ENCODE measurements around the gene PUS7. TPM values are rescaled to one million over a fixed set of nuclear protein-coding genes. Genes with fewer than 3 reads are reported as not detected.
"Not testable (repeated sequence)": the region's sequence is repeated elsewhere in the genome, so short reads cannot be mapped to it uniquely, and the experiment has no call there.

PUS7 gene
- total and polyA plus RNA-seq, 5 donors, result 2.1 to 7.4 (median 5.7) TPM

DNA sequence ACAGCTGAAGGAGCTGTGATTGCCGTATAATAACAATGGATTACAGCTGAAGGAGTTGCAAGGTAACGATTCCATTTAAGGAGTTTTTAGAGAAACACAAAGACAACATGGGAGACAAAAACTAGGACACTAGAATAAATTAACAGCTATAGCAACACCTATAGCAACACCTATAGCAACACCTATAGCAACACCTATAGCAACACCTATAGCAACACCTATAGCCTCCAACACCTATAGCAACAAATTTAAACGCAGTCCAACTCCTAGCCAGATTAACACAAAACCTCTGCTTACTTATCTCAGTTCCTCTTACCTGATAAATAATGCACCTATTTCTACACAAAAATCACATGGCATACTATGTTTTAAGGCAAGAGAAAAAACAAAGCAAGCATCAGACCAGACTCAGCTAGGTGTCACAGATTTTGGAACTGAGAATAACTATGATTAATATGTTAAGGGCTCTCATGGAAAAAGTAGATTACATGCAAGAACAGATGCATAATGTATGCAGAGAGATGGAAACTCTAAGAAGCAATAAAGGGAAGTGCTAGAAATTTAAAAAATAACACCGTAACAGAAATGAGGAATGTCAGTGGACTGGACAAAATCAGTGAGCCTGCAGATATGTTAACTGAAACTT, 77.6 kb downstream of the PUS7 start:
- intact Hi-C loops (cut with DNase I), result no loop called here
- Histone ChIP-seq H3K27me3 (ENCODE audit: control insufficient read depth, insufficient read depth) (no peaks in the 10 kb centered on the region), H3K27ac (ENCODE audit: low read length) (no peak overlapping the region), H3K9me3 (ENCODE audit: control insufficient read depth, low read length) (no peaks in the 10 kb centered on the region), H3K4me1 (ENCODE audit: control insufficient read depth, insufficient read depth, low read length) (no peaks in the 10 kb centered on the region), H3K4me3 (ENCODE audit: low read length) (no peak overlapping the region)
- WGBS, result 81% methylated on average over 4 of the region's 4 CpGs
- no peak for ATAC-seq
- no peak for DNase-seq

- H3K9me3 ChIP-seq (ENCODE audit: control insufficient read depth, low read length); H3K27ac ChIP-seq (ENCODE audit: low read length); H3K4me3 ChIP-seq (ENCODE audit: low read length); intact Hi-C loops (cut with DNase I); DNase-seq; H3K27me3 ChIP-seq (ENCODE audit: control insufficient read depth, insufficient read depth); H3K4me1 ChIP-seq (ENCODE audit: control insufficient read depth, insufficient read depth, low read length); ATAC-seq: not testable (repeated sequence)
- WGBS, result 87% methylated on average over 9 of the region's 9 CpGs
Measured at GRCh38 chr7:105442214-105442613, 79.9 kb downstream of the PUS7 start.

DNA sequence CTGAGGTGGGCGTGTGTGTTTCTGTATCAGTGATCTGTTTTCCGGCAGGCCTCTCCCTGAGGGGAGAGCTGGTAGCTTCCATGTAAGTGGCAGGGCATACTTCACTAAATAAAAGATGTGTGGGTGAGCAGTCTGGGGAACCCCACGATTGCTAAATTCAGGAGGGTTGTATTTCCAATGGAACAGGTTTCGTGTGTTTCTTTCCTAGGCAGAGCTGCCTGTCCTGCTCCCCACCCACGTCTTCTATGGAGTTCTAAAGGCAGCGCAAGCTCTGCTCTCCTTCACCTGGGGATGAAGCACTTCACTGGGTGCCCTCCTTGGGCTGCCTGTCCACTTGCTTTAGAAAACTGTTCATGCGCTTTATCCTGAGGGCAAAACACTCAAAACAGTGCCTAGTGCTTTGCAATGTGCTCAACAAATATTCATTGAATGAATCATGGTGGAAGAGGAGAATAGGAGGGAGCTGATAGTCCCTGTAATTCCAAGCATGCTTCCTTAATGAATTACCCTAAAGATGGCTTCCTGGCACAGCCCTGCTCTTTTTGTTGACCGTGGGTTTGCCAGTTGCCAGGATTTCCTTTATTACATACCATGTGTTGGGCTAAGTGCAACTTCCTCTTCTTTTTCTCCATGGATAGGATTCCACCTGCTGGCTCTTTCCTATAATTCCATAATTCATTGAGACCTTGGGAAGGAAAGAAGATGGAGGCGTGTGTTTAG, 82.7 kb downstream of the PUS7 start:
- Histone ChIP-seq H3K4me1 (ENCODE audit: control insufficient read depth, insufficient read depth, low read length) (no peaks in the 10 kb centered on the region), H3K27ac (ENCODE audit: low read length) (no peak overlapping the region), H3K9me3 (ENCODE audit: control insufficient read depth, low read length) (no peaks in the 10 kb centered on the region), H3K27me3 (ENCODE audit: control insufficient read depth, insufficient read depth) (no peaks in the 10 kb centered on the region), H3K4me3 (ENCODE audit: low read length) (no peak overlapping the region)
- ATAC-seq (peak in 1 of 2 donors; percentile 21), DNase-seq (no peak)
- WGBS, result 82% methylated on average over 9 of the region's 9 CpGs
- intact Hi-C loops (cut with DNase I), result no loop called here

- no peak for ATAC-seq
- no peak for DNase-seq
- Histone ChIP-seq H3K4me3 (ENCODE audit: low read length) (no peak overlapping the region), H3K27ac (ENCODE audit: low read length) (no peak overlapping the region), H3K4me1 (ENCODE audit: control insufficient read depth, insufficient read depth, low read length) (no peaks in the 10 kb centered on the region), H3K27me3 (ENCODE audit: control insufficient read depth, insufficient read depth) (no peaks in the 10 kb centered on the region), H3K9me3 (ENCODE audit: control insufficient read depth, low read length) (no peaks in the 10 kb centered on the region)
- WGBS, result 84% methylated on average over 5 of the region's 5 CpGs
- intact Hi-C loops (cut with DNase I), result no loop called here
Measured at GRCh38 chr7:105438847-105439173, 83.3 kb downstream of the PUS7 start.

- Histone ChIP-seq H3K27me3 (ENCODE audit: control insufficient read depth, insufficient read depth) (no peaks in the 10 kb centered on the region), H3K4me1 (ENCODE audit: control insufficient read depth, insufficient read depth, low read length) (no peaks in the 10 kb centered on the region), H3K9me3 (ENCODE audit: control insufficient read depth, low read length) (no peaks in the 10 kb centered on the region), H3K27ac (ENCODE audit: low read length) (no peak overlapping the region), H3K4me3 (ENCODE audit: low read length) (no peak overlapping the region)
- intact Hi-C loops (cut with DNase I), result no loop called here
- 97% methylated on average over 1 of the region's 1 CpG for WGBS
- DNase-seq, result no peak
- ATAC-seq, result no peak
Measured at GRCh38 chr7:105438254-105438653, 83.8 kb downstream of the PUS7 start.

GRCh38 chr7:105437356-105437755, 84.7 kb downstream of the PUS7 start:
- WGBS, result 93% methylated on average over 6 of the region's 6 CpGs

DNA sequence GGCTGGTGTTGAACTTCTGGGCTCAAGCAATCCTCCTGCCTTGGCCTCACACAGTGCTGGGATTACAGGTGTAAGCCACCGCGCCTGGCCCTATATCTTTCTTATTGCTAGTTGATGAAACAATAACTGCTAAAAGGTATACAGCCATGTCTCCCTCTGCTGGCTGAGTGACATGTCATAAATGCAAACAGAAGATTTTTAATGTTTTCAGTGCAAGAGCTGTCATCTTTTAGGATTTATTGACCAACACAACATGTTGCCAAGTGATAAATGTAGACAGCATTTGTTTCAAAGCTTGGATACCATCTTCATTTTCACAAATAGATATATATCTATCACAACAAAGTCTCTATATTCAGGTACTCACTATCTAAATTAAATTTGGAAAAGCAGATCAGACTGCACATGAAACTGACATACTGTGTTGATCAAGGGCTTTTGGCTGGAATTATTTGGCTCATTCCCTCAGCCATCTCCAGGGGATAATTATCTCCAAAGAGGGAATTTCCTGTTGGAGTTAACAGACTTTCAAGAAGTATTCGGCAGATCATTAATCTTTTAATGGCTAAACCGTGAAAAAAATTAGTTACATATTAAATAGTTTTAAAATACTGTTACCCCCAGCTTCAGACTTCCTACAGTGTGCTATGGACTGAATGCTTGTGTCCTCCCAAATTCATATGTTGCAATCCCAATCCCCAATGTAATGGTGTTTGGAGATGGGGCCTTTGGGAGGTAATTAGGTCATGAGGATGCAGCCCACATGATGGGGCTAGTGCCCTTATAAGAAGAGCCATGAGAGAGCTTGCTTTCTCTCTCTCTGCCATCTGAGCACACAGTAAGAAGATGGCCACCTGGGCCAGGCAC, 92.1 kb downstream of the PUS7 start:
- intact Hi-C loops (cut with DNase I), result no loop called here
- Histone ChIP-seq H3K27ac (ENCODE audit: low read length) (no peak overlapping the region), H3K4me3 (ENCODE audit: low read length) (no peak overlapping the region), H3K4me1 (ENCODE audit: control insufficient read depth, insufficient read depth, low read length) (no peaks in the 10 kb centered on the region), H3K9me3 (ENCODE audit: control insufficient read depth, low read length) (no peaks in the 10 kb centered on the region), H3K27me3 (ENCODE audit: control insufficient read depth, insufficient read depth) (no peaks in the 10 kb centered on the region)
- no peak for ATAC-seq
- WGBS, result 49% methylated on average over 4 of the region's 4 CpGs
- peak in 1 of 3 donors; percentile 58 for DNase-seq

More at GRCh38 chr7:105437356-105437755, 84.7 kb downstream of the PUS7 start:
- H3K27ac ChIP-seq (ENCODE audit: low read length); intact Hi-C loops (cut with DNase I); DNase-seq; H3K4me3 ChIP-seq (ENCODE audit: low read length); H3K9me3 ChIP-seq (ENCODE audit: control insufficient read depth, low read length); ATAC-seq; H3K27me3 ChIP-seq (ENCODE audit: control insufficient read depth, insufficient read depth); H3K4me1 ChIP-seq (ENCODE audit: control insufficient read depth, insufficient read depth, low read length): not testable (repeated sequence)

GRCh38 chr7:105426606-105427146, 95.4 kb downstream of the PUS7 start:
- Histone ChIP-seq H3K27ac (ENCODE audit: low read length) (no peak overlapping the region), H3K4me3 (ENCODE audit: low read length) (no peak overlapping the region), H3K9me3 (ENCODE audit: control insufficient read depth, low read length) (no peaks in the 10 kb centered on the region), H3K4me1 (ENCODE audit: control insufficient read depth, insufficient read depth, low read length) (no peaks in the 10 kb centered on the region), H3K27me3 (ENCODE audit: control insufficient read depth, insufficient read depth) (no peaks in the 10 kb centered on the region)
- DNase-seq, result no peak
- intact Hi-C loops (cut with DNase I), result no loop called here
- WGBS, result 68% methylated on average over 2 of the region's 2 CpGs
- ATAC-seq, result no peak

- H3K27ac ChIP-seq (ENCODE audit: low read length), result no peak overlapping the region
- no peak overlapping the region for H3K4me3 ChIP-seq (ENCODE audit: low read length)
- intact Hi-C loops (cut with DNase I), result no loop called here
- no peaks in the 10 kb centered on the region for H3K9me3 ChIP-seq (ENCODE audit: control insufficient read depth, low read length)
- DNase-seq (no peak), ATAC-seq (no peak)
- 97% methylated on average over 2 of the region's 2 CpGs for WGBS
- H3K27me3 ChIP-seq (ENCODE audit: control insufficient read depth, insufficient read depth), result no peaks in the 10 kb centered on the region
- no peaks in the 10 kb centered on the region for H3K4me1 ChIP-seq (ENCODE audit: control insufficient read depth, insufficient read depth, low read length)
Measured at GRCh38 chr7:105423987-105424386, 98.1 kb downstream of the PUS7 start.

GRCh38 chr7:105413887-105414437, 108.1 kb downstream of the PUS7 start:
- H3K9me3 ChIP-seq (ENCODE audit: control insufficient read depth, low read length), result no peaks in the 10 kb centered on the region
- no peak for ATAC-seq
- DNase-seq, result no peak
- H3K4me1 ChIP-seq (ENCODE audit: control insufficient read depth, insufficient read depth, low read length), result no peaks in the 10 kb centered on the region
- intact Hi-C loops (cut with DNase I), result no loop called here
- H3K27me3 ChIP-seq (ENCODE audit: control insufficient read depth, insufficient read depth), result no peaks in the 10 kb centered on the region
- H3K27ac ChIP-seq (ENCODE audit: low read length), result no peak overlapping the region
- no peak overlapping the region for H3K4me3 ChIP-seq (ENCODE audit: low read length)
- WGBS, result 72% methylated on average over 8 of the region's 8 CpGs
